CD14-positive monocyte (primary cell): ENCODE data around the gene ARMCX4. TPM values are rescaled to one million over a fixed set of nuclear protein-coding genes. Genes with fewer than 3 reads are reported as not detected.

ENCODE experiments used
- DNase-seq, 3 donors: peaks; one replicate each; pipeline ENCODE4 v3.0.0-alpha.2; 2011 to 2022
- H2AFZ ChIP-seq: 2 replicates; pipeline ENCODE4 v1.6.0; 2012; ENCODE audit warnings: mild to moderate bottlenecking, low read depth, low read length, inconsistent platforms; ENCODE audit not compliant: insufficient read depth, poor library complexity, severe bottlenecking
- H3K27ac ChIP-seq, 2 donors: 1 replicate in 1 of 2; 2 replicates in 1 of 2; pipeline ENCODE4 v1.5.1; 2012 to 2013; ENCODE audit warnings: low read length in 2 of 2, control low read depth in 1 of 2, inconsistent platforms in 1 of 2, low read depth in 1 of 2, mild to moderate bottlenecking in 1 of 2
- H3K27me3 ChIP-seq, 2 donors: one replicate each; pipeline versions ENCODE4 v1.6.0 to v1.6.1; 2011 to 2013; ENCODE audit warnings: low read length in 2 of 2; ENCODE audit not compliant: control insufficient read depth in 2 of 2, insufficient read depth in 2 of 2
- H3K36me3 ChIP-seq, 2 donors: replicated peaks in 1 of 2; 1 replicate in 1 of 2; 2 replicates in 1 of 2; pipeline versions ENCODE4 v1.5.1 to v1.6.1; 2012 to 2013; ENCODE audit warnings: low read length in 2 of 2, control low read depth in 1 of 2, inconsistent platforms in 1 of 2, mild to moderate bottlenecking in 1 of 2; ENCODE audit not compliant: insufficient read depth in 2 of 2, control insufficient read depth in 1 of 2
- H3K4me1 ChIP-seq, 2 donors: 1 replicate in 1 of 2; 2 replicates in 1 of 2; pipeline versions ENCODE4 v1.5.1 to v1.6.1; 2012 to 2013; ENCODE audit warnings: low read length in 2 of 2, control low read depth in 1 of 2, inconsistent platforms in 1 of 2, mild to moderate bottlenecking in 1 of 2, moderate library complexity in 1 of 2; ENCODE audit not compliant: insufficient read depth in 2 of 2, control insufficient read depth in 1 of 2
- H3K4me2 ChIP-seq: replicated peaks from 2 replicates; pipeline ENCODE3; 2012; ENCODE audit warnings: low read length, moderate library complexity, mild to moderate bottlenecking; ENCODE audit not compliant: poor library complexity, severe bottlenecking; ENCODE audit errors: extremely low read depth
- H3K4me3 ChIP-seq, 3 experiments: fragments of 200-600 bp in 1 of 3; sonication (generic) in 1 of 3; replicated peaks in 1 of 3; 1 replicate in 2 of 3; 2 replicates in 1 of 3; pipeline ENCODE4 v1.5.1; 2011 to 2013; ENCODE audit warnings: low read length in 3 of 3, mild to moderate bottlenecking in 3 of 3, control low read depth in 2 of 3, low read depth in 2 of 3, inconsistent platforms in 1 of 3, moderate library complexity in 1 of 3
- H3K79me2 ChIP-seq: 2 replicates; pipeline ENCODE4 v1.6.0; 2012; ENCODE audit warnings: mild to moderate bottlenecking, control low read depth, inconsistent platforms, low read length, moderate library complexity; ENCODE audit not compliant: insufficient read depth
- H3K9ac ChIP-seq: 2 replicates; pipeline ENCODE4 v1.6.0; 2017; ENCODE audit warnings: low read length, mild to moderate bottlenecking; ENCODE audit not compliant: insufficient read depth, poor library complexity, severe bottlenecking
- H3K9me3 ChIP-seq, 2 donors: replicated peaks in 1 of 2; 1 replicate in 1 of 2; 2 replicates in 1 of 2; pipeline versions ENCODE4 v1.5.1 to v1.6.1; 2012 to 2013; ENCODE audit warnings: low read length in 2 of 2, control low read depth in 1 of 2; ENCODE audit not compliant: control insufficient read depth in 1 of 2, insufficient read depth in 1 of 2
- H4K20me1 ChIP-seq: 2 replicates; pipeline ENCODE4 v1.6.0; 2012; ENCODE audit warnings: mild to moderate bottlenecking, low read length, control low read depth, moderate library complexity; ENCODE audit not compliant: insufficient read depth
- H3K27ac Mint-ChIP-seq, 7 donors: one replicate each; pipeline ENCODE4 v1.8.0; 2020; ENCODE audit warnings: mild to moderate bottlenecking in 7 of 7, mixed read lengths in 7 of 7, moderate library complexity in 6 of 7, inconsistent platforms in 2 of 7
- H3K27me3 Mint-ChIP-seq, 3 donors: one replicate each; pipeline ENCODE4 v1.8.0; 2021 to 2022; ENCODE audit warnings: low read depth in 3 of 3, mild to moderate bottlenecking in 3 of 3, mixed read lengths in 3 of 3, moderate library complexity in 3 of 3, inconsistent platforms in 1 of 3
- H3K36me3 Mint-ChIP-seq, 2 donors: one replicate each; pipeline ENCODE4 v1.8.0; 2020; ENCODE audit warnings: mixed read lengths in 2 of 2, inconsistent platforms in 1 of 2, mild to moderate bottlenecking in 1 of 2
- H3K4me1 Mint-ChIP-seq: one replicate; pipeline ENCODE4 v1.8.0; 2020; ENCODE audit warnings: mild to moderate bottlenecking, mixed read lengths
- H3K4me3 Mint-ChIP-seq, 2 donors: one replicate each; pipeline ENCODE4 v1.8.0; 2020; ENCODE audit warnings: mild to moderate bottlenecking in 2 of 2, mixed read lengths in 2 of 2, moderate library complexity in 1 of 2
- H3K9me3 Mint-ChIP-seq, 7 donors: one replicate each; pipeline ENCODE4 v1.8.0; 2020 to 2022; ENCODE audit warnings: mixed read lengths in 7 of 7, mild to moderate bottlenecking in 6 of 7, moderate library complexity in 6 of 7, inconsistent platforms in 2 of 7
- WGBS: methylation state at CpG from one replicate; pipeline ENCODE4 v1.1.5; 2013; ENCODE audit warnings: missing lambda C conversion rate; ENCODE audit not compliant: insufficient coverage; 5-methylcytosine and 5-hydroxymethylcytosine counted together
- intact Hi-C, 2 donors: fragments of 100-400 bp; cut with micrococcal nuclease; formaldehyde crosslinking; loops; one replicate each; pipeline versions ENCODE4 v1.15.0 to v1.15.1; 2023
- polyA plus RNA-seq, 3 donors: library from polyadenylated mRNA; depleted of rRNA in 1 of 3; unstranded in 2 of 3; stranded (reverse) in 1 of 3; fragments of 300-500 nt in 2 of 3; fragments of >200 nt in 1 of 3; fragmentation: Illumina TruSeq in 2 of 3; gene quantifications; 1 replicate in 2 of 3; 2 replicates in 1 of 3; pipeline ENCODE4 v1.2.3, GENCODE V29; 2012 to 2021
- TF ChIP-seq, protein P1 (sequence below): fragments of 200-600 bp; IDR thresholded peaks from one replicate; pipeline ENCODE4 v1.8.0; 2022; ENCODE audit warnings: antibody characterized with exemption, mild to moderate bottlenecking

The ARMCX4 gene
- polyA plus RNA-seq, 3 donors, result 0.66 to 4.4 TPM; not detected in 1

DNA sequence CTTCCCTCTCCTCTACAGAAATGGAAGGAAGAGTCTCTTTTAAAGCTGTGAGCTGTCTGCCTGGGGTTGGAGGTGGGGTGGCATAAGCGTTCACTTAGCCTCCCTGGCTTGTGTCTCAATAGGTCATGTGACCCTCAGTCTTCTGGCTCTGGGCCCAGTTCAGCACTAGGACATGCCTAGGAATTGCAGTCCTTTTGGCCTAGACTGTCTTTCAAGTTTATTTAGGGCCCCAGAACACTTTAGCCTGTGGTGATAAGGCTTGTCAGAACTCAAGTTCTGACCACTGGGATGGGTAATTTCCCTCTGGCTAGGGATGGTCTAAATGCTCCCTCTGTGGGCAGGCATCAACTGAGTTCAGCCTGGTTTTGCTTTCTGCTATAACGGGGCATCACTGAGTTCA, 34.3 kb upstream of the ARMCX4 start:
- Mint-ChIP-seq H3K27me3 (peaks cover 0 to 7% (median 0%) of the 10 kb centered on the region in 3 donors), H3K4me3 (no peak overlapping the region), H3K27ac (peak overlapping the region in 3 of 7 donors; percentile 19 to 26 (median 26)), H3K4me1 (peaks cover 13% of the 10 kb centered on the region), H3K9me3 (peaks cover 0 to 5% (median 0%) of the 10 kb centered on the region in 7 donors), H3K36me3 (peaks cover 10 to 28% of the 10 kb centered on the region in 2 donors)
- peaks cover 2 to 5% of the 10 kb centered on the region in 2 donors for H3K36me3 ChIP-seq
- intact Hi-C loops, result no loop called here
- H3K4me2 ChIP-seq, result no peak overlapping the region
- no peak overlapping the region for H2AFZ ChIP-seq
- no peaks in the 10 kb centered on the region for H4K20me1 ChIP-seq
- H3K27me3 ChIP-seq, result no peaks in the 10 kb centered on the region
- H3K9me3 ChIP-seq, result no peaks in the 10 kb centered on the region
- no peak overlapping the region for H3K9ac ChIP-seq
- peak overlapping the region in 1 of 2 donors; percentile 27 for H3K27ac ChIP-seq
- TF ChIP-seq, protein P1, sequence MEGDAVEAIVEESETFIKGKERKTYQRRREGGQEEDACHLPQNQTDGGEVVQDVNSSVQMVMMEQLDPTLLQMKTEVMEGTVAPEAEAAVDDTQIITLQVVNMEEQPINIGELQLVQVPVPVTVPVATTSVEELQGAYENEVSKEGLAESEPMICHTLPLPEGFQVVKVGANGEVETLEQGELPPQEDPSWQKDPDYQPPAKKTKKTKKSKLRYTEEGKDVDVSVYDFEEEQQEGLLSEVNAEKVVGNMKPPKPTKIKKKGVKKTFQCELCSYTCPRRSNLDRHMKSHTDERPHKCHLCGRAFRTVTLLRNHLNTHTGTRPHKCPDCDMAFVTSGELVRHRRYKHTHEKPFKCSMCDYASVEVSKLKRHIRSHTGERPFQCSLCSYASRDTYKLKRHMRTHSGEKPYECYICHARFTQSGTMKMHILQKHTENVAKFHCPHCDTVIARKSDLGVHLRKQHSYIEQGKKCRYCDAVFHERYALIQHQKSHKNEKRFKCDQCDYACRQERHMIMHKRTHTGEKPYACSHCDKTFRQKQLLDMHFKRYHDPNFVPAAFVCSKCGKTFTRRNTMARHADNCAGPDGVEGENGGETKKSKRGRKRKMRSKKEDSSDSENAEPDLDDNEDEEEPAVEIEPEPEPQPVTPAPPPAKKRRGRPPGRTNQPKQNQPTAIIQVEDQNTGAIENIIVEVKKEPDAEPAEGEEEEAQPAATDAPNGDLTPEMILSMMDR, result no peak
- H3K79me2 ChIP-seq, result no peaks in the 10 kb centered on the region
- peaks cover 0 to 7% of the 10 kb centered on the region in 2 donors for H3K4me1 ChIP-seq
- no CpG with 5 or more reads among the region's 2 CpGs for WGBS
- peak in 2 of 3 donors; percentile 3 to 27 for DNase-seq
- H3K4me3 ChIP-seq, result no peak overlapping the region

DNA sequence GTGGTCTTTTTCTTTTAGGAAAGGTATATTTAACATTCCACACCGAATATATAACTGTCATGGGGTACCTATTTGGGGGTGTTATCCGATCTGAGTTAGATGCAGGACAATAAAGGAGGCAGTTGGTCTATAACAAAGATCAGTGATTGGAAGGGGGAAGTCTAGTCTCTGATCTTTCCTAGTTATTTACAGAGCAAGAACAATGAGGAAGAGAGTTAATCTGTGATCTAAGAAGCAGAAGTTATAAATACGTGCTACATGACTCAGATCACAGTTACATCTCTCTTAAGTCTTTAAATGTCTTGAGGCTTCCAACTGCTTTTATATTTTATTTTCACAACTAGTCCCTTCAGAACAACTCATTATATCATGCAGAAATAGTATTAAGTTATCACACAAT, 33.2 kb upstream of the ARMCX4 start:
- Histone ChIP-seq H3K36me3 (peaks cover 2% of the 10 kb centered on the region in 2 donors), H3K4me2 (no peak overlapping the region), H3K27me3 (no peaks in the 10 kb centered on the region), H4K20me1 (no peaks in the 10 kb centered on the region), H3K9ac (no peak overlapping the region), H3K4me1 (peaks cover 0 to 4% of the 10 kb centered on the region in 2 donors), H3K9me3 (no peaks in the 10 kb centered on the region), H3K27ac (no peak overlapping the region), H3K79me2 (no peaks in the 10 kb centered on the region), H3K4me3 (no peak overlapping the region), H2AFZ (no peak overlapping the region)
- Mint-ChIP-seq H3K4me3 (no peak overlapping the region), H3K27ac (peak overlapping the region in 4 of 7 donors; percentile 8 to 46 (median 25)), H3K27me3 (peaks cover 0 to 6% (median 0%) of the 10 kb centered on the region in 3 donors), H3K9me3 (peaks cover 0 to 5% (median 0%) of the 10 kb centered on the region in 7 donors), H3K36me3 (peaks cover 8 to 26% of the 10 kb centered on the region in 2 donors), H3K4me1 (peaks cover 10% of the 10 kb centered on the region)
- TF ChIP-seq, protein P1, result no peak
- intact Hi-C loops, result no loop called here
- no CpG with 5 or more reads among the region's 3 CpGs for WGBS
- peak; percentile 14 to 40 (median 28) for DNase-seq
